EH (cell line): ENCODE results near the gene PTPN13.

Experiments used
- DNase-seq: peaks from one replicate; pipeline ENCODE4 v3.0.0-alpha.2; 2015; ENCODE audit warnings: low read depth

The PTPN13 gene

GRCh38 chr4:86819561-86819960 is 225.4 kb downstream of the PTPN13 start:
- DNase-seq, result no peak

DNA sequence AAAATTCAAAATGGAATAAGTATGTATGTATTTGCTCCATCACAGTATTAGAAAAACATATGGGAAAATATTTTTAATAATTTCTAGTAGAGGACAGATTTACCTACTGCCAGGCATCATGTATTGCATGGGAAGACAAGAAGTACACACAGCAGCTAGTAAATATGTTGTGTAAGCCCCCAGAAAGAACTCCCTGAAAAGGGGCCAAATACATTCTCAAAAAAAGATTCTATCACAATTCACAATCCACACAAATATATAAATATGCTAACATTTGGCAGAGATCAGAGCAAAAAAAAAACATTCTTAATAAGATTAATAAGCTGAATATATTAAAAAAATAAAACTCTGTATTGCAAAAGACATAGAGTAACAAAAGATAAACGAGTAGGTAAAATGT is 227.0 kb downstream of the PTPN13 start:
- no peak for DNase-seq

GRCh38 chr4:86822136-86822535 is 228.0 kb downstream of the PTPN13 start:
- peak; percentile 58 for DNase-seq

GRCh38 chr4:86825511-86825910 is 231.4 kb downstream of the PTPN13 start:
- peak; percentile 52 for DNase-seq

DNA sequence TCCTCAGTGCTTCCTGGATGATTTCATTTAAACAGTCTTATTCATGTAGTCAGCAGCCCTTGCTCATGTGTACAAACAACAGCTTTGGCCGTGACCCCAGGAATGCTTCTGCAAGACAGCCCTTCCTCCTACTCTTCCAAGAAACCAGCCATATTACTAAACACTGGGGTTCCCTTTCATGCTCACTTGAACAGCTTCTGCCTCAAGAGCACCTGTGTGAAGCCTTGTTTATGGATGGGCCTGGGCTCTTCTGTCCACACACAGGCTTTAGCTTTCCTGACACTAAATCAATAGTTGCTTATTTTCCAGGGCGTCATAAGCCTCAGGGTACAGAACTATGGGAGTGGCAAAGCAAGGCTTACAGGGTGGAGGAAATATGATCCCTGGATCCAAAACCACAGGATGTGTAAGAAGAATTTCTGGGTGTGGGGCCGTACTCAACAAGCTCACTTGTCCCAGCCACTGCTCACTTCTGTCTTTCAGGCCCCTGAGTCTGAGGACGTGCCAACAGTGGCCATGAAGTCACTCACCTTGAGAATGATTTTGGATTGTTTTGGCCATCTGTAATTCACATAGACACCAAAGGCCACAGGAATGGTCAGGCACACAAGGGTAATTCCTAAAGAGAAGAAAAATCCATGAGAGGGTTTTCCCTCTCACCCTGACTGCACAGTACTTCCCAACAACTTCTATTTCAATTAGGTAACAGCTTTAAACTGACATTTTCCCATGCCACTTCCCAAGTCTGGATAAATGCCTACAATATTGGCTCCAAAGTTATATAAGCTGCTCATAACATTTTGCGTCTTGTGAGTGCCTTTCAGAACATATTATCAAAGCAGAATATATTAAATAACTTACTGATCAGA is 237.4 kb downstream of the PTPN13 start:
- peak; percentile 92 for DNase-seq

- DNase-seq, result no peak
Observed at GRCh38 chr4:86833615-86834014, 239.5 kb downstream of the PTPN13 start.

DNA sequence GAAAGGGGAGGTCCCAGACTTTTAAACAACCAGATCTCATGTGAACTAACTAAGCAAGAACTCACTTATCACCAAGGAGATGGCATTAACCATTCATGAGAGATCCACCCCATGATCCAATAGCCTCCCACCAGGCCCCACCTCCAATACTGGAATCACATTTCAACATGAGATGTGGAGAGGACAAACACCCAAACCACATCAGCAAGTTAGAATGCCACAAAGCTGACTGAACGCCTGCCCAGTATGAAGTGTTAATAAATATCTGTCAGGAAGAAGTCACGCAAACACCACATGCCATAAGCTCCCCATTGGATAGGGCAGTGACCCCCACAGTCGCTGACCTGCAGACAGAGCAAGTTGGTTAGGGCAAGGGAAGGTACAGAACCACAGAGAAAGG is 240.8 kb downstream of the PTPN13 start:
- peak; percentile 92 for DNase-seq

DNA sequence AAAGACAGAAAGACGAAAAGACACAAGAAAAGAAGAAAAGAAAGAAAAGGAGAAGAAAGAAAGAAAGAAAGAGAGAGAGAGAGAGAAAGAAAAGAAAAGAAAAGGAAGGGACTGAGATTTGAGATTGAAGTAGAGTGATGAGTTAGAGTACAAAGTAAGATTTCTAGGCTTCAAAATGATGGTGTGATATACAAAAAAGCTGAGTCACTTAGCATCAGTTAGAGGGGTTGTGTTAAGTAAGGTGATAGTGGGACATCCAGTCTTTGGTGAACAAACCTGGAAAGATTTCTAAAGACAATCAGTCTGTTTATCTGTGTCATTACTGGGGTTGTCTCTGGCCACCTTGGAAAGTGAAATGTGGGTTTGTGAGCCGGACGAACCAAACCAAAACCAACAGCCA is 241.6 kb downstream of the PTPN13 start:
- DNase-seq, result no peak

- DNase-seq, result no peak
Observed at GRCh38 chr4:86837691-86838503, 243.8 kb downstream of the PTPN13 start.

- DNase-seq, result peak; percentile 66
Observed at GRCh38 chr4:86840858-86841257, 246.7 kb downstream of the PTPN13 start.

DNA sequence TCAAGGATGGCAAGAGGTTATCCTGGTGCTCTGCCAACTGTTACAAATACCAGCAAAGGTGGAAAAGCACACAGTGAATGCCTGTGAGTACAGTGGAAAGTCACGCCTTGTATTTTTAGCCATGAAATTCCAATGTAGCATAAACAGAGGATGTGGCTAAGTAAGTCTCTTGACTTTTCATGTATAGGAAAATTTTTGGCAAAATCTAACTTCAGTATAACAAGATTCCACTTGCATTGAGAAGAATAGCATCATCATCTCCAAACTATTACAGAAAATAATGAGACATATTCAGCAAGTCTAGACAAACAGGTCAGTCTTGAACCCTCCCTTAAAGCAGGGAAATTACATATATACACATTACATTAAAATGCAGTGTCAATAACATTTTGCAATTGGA is 247.2 kb downstream of the PTPN13 start:
- peak; percentile 60 for DNase-seq

DNA sequence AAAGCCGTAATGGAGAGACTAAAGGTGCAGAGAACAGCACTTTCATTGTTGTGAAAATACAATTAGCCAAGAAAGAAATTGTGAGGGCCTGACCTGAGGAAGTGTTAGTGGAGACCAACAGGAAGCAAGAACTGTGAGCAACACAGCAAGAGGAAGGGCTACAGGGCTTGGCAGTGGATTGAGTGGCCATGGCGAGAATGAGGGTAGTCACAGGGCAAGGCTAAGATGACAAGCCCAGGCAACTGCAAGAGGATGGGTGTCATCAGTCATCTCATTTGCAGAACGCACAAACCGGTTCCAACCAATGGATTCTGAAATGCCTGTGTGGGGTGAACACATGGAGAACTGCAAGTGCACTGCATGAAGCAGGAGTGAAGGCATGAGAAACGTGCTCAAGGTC is 251.5 kb downstream of the PTPN13 start:
- no peak for DNase-seq

DNA sequence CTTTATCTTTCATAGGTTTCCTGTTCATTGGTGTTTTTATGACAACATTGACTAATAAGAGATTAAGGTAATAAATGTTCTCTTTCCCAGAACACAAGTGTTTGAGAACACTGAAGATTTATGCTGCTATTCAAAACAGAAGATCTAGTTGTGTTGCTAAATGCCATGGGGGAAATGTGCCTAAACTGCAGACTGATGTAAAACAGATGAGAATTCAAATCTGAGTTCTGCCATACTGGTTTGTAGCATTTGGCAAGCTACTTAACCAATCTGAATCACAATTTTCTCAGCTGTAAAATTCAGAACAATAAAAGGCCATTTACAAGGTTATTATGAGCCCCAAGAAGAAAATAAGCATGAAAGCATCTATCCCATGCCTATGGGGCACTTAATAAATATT is 252.8 kb downstream of the PTPN13 start:
- peak; percentile 75 for DNase-seq

DNA sequence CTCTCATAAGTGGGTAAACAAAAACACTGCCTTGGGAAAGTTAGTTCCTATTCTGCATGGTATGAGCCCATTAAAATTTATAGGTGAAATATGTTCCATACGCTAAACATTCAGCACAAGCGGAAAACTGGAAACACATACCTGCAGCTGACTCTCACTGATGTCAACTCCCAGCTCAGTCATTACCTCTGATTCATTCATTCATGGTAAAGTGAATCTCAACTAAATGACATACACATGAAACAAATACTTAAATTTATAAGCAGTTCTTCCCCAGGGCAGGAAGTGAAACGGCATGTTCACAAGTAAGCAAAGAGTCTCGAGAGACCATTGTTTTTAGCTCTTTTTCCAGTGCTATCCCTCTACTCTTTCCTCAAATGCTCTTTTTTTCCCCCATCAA is 253.5 kb downstream of the PTPN13 start:
- no peak for DNase-seq

DNA sequence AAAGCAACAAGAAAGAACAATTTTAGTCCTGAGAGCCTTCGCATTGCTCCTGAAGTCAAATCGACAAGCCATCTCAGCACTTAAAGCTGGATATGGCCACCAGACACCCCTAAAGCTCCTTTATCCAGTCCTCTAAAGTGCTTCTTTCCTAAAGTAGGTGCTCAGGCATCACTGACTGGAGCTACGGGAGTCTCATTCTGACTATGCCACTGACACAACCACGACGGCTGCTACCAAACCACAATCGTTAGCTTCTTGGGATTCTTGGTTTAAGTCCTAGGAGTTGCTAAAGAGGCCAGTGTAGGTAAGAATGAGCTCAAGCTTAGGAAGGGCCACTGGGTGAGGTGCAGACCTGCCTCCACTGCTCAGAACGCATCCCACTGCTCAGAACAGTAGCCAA is 254.0 kb downstream of the PTPN13 start:
- DNase-seq, result peak; percentile 84

DNA sequence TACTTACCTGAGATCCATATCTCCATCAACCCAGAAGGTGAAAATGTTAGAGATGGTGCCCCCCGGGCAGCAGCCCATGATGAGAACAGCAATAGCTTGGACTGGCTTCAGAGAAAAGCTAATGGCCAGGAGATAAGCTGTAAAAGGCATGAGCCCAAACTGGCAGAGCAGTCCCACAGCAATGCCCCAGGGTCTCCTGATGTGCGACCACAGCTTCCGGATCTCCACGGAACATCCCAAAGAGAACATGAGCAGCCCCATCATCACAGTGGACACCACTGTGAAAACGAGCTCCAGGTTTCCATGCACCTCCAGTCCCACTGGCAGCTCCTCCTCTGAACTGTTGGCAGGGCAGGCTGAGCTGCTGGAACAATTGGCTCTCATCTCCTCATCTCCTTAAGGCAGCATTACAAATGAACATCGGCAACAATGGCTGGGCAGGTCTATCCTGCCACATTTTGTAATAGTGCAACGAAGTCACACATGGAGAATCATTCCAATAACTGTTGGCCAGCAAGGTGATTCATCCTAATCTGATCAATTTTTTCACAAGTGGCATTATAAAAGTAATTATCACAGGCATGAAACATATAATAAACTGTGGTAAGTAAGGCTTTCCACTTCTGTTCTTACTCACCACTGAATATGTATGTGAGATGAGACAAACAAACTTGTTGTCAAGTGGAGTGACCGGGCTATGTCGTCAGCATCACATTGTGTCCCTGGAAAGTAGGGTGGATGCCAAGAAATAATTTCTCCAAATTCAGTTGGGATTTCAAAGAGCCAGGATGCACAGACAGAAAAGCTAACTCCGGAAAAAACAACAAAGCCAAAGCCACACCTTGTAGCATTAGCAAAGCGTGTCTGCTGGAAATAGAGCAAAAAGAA is 254.9 kb downstream of the PTPN13 start, which contains the start of gene SLC10A6:
Gene SLC10A6, minus strand, starts transcription at position 653 of the 888 bp plus-strand sequence. Its CDS starts 269 bp downstream, at position 384.
- peak; percentile 26 for DNase-seq

DNA sequence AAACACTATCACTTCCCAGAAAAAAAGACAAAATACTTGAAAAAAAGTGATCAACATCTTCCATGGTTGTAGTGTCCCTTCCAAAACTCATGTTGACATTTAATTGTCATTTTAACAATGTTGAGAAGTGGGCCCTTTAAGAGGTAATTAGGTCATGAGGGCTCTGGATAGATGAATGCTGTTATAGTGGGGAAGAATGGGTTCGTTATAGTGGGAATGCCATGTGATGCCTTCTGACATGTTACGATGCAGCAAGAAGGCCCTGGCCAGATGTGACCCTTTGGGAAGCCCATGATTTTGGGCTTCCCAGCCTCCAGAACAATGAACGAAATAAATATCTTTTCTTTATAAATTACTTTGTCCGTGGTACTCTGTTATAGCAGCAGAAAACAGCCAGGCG is 259.1 kb downstream of the PTPN13 start:
- no peak for DNase-seq

- peak; percentile 94 for DNase-seq
Observed at GRCh38 chr4:86855572-86855971, 261.5 kb downstream of the PTPN13 start.

- DNase-seq, result peak; percentile 58
Observed at GRCh38 chr4:86856896-86857295, 262.8 kb downstream of the PTPN13 start.

DNA sequence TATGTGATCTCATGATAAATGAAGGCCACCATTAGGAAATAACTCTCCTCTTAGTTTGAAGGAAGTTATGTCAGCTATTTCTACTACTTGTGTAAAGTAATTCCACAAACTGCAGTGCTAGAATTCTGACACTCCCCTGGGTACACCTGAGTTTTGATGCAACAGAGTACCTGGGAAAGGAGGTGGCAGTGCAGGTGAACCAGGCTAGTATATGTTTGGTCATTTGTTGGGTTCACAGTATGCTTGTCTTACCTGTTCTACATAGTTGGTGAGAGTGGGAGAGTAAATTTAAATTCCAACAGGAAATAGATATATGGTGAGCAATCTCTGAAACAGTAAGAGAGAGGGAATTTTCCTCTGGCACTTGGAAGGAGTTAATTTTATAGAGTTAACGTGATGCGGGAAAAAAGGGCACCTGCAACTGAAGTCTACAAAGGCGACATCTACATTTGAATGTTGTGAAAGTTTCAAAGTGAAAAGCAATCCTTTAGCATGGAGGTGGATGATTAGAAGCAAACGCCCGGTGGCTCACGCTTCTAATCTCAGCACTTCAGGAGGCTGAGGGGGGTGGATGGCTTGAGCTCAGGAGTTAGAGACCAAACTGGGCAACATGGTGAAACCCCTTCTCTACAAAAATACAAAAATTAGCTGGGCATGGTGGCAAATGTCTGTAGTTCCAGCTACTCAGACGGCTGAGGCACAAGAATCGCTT is 263.4 kb downstream of the PTPN13 start:
- DNase-seq, result peak; percentile 54
